SK-N-SH treated with all-trans-retinoic acid at 6 μM for 48 hours (cell line): Measurements from ENCODE around the gene VAV1.

Experiments
- ISL1 ChIP-seq: fragments of 250-450 bp; sonication (Bioruptor Pico); IDR thresholded peaks from 2 replicates; pipeline ENCODE4 v2.1.2; 2022; ENCODE audit warnings: mild to moderate bottlenecking, moderate library complexity
- OSR1 ChIP-seq: fragments of 250-450 bp; sonication (Bioruptor Pico); IDR thresholded peaks from 2 replicates; pipeline ENCODE4 v1.8.0; 2022; ENCODE audit warnings: moderate library complexity, mild to moderate bottlenecking, inconsistent platforms
- ZC3H10 ChIP-seq: fragments of 250-450 bp; sonication (Bioruptor Pico); IDR thresholded peaks from 2 replicates; pipeline ENCODE4 v1.5.1; 2021; ENCODE audit warnings: mild to moderate bottlenecking, moderate library complexity
- ZFP3 ChIP-seq: fragments of 250-450 bp; sonication (Bioruptor Pico); IDR thresholded peaks from 2 replicates; pipeline ENCODE4 v1.5.0; 2020; ENCODE audit warnings: mild to moderate bottlenecking, moderate library complexity
- TF ChIP-seq, protein P1 (sequence below): fragments of 250-450 bp; sonication (Bioruptor Pico); IDR thresholded peaks from 2 replicates; pipeline ENCODE4 v1.5.1; 2020; ENCODE audit warnings: low read depth, mild to moderate bottlenecking, moderate library complexity

DNA sequence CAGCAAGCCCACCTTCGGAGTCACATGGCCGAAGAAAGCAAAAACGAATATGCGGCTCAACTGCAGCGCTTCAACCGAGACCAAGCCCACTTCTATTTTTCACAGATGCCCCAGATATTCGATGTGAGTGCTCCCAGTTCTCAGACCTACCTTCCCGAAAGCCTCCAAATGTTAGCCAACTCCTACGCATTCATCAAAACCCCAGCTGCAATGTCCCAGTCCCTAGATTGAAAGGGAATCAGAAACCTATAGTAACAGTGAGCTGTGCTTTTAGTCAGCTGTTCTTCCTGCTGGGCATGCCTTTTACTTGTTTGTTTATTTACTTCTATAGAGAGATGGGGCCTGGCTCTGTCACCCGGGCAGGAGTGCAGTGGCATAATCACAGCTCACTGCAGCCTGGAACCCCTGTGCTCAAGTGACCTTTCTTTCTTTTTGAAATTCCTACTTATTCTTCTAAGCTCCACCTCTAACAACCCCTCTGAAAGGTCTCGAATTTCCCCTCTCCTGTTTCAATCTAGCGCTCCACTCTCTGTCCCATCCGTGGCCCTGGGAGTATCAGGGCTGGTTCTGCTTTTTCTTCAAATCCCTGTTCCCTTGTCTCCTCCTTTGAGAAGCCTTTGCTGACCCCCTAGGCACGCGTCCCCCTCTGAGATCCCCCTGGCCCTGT lies 28.7 kb upstream of the VAV1 start:
- TF ChIP-seq, protein P1, sequence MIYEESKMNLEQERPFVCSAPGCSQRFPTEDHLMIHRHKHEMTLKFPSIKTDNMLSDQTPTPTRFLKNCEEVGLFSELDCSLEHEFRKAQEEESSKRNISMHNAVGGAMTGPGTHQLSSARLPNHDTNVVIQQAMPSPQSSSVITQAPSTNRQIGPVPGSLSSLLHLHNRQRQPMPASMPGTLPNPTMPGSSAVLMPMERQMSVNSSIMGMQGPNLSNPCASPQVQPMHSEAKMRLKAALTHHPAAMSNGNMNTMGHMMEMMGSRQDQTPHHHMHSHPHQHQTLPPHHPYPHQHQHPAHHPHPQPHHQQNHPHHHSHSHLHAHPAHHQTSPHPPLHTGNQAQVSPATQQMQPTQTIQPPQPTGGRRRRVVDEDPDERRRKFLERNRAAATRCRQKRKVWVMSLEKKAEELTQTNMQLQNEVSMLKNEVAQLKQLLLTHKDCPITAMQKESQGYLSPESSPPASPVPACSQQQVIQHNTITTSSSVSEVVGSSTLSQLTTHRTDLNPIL (CRISPR knock-in tag) = no peak
- no peak for TF ChIP-seq ZC3H10
- TF ChIP-seq ZFP3 (CRISPR knock-in tag) = peak; percentile 99
- no peak for TF ChIP-seq OSR1 (CRISPR knock-in tag)
- TF ChIP-seq ISL1 (CRISPR knock-in tag) = no peak
